ENCODE results near the gene AREG. TPM values are rescaled to one million over a fixed set of nuclear protein-coding genes. Genes with fewer than 3 reads are reported as not detected.

The AREG gene
- total and polyA plus RNA-seq, 2 donors, result 0.42 to 30.3 TPM

GRCh38 chr4:74466242-74466641, 21.3 kb downstream of the AREG start:
- Histone ChIP-seq H3K4me1 (ENCODE audit: control insufficient read depth in 2 of 2, insufficient read depth in 2 of 2, low read length in 2 of 2) (no peaks in the 10 kb centered on the region), H3K4me3 (ENCODE audit: low read length in 2 of 2) (no peak overlapping the region), H3K36me3 (ENCODE audit: control insufficient read depth in 2 of 2, insufficient read depth in 2 of 2, low read length in 1 of 2) (no peaks in the 10 kb centered on the region), H3K27ac (ENCODE audit: low read depth in 1 of 2, low read length in 1 of 2) (no peak overlapping the region), H3K27me3 (ENCODE audit: control insufficient read depth in 2 of 2, insufficient read depth in 1 of 2, low read length in 1 of 2) (no peaks in the 10 kb centered on the region), H3K9me3 (ENCODE audit: control insufficient read depth in 2 of 2, insufficient read depth in 1 of 2, low read length in 1 of 2) (no peaks in the 10 kb centered on the region)
- 97% methylated on average over 1 of the region's 1 CpG for WGBS
- DNase-seq (ENCODE audit: low read depth in 6 of 9, low spot score in 9 of 9), result no peak

GRCh38 chr4:74471264-74471663, 26.3 kb downstream of the AREG start:
- H3K36me3 ChIP-seq (ENCODE audit: control insufficient read depth in 2 of 2, insufficient read depth in 2 of 2, low read length in 1 of 2), result no peaks in the 10 kb centered on the region
- H3K4me3 ChIP-seq (ENCODE audit: low read length in 2 of 2), result no peak overlapping the region
- 96% methylated on average over 1 of the region's 1 CpG for WGBS
- no peak overlapping the region for H3K27ac ChIP-seq (ENCODE audit: low read depth in 1 of 2, low read length in 1 of 2)
- no peaks in the 10 kb centered on the region for H3K9me3 ChIP-seq (ENCODE audit: control insufficient read depth in 2 of 2, insufficient read depth in 1 of 2, low read length in 1 of 2)
- no peak for DNase-seq (ENCODE audit: low read depth in 6 of 9, low spot score in 9 of 9)
- H3K27me3 ChIP-seq (ENCODE audit: control insufficient read depth in 2 of 2, insufficient read depth in 1 of 2, low read length in 1 of 2), result no peaks in the 10 kb centered on the region
- H3K4me1 ChIP-seq (ENCODE audit: control insufficient read depth in 2 of 2, insufficient read depth in 2 of 2, low read length in 2 of 2), result no peaks in the 10 kb centered on the region

DNA sequence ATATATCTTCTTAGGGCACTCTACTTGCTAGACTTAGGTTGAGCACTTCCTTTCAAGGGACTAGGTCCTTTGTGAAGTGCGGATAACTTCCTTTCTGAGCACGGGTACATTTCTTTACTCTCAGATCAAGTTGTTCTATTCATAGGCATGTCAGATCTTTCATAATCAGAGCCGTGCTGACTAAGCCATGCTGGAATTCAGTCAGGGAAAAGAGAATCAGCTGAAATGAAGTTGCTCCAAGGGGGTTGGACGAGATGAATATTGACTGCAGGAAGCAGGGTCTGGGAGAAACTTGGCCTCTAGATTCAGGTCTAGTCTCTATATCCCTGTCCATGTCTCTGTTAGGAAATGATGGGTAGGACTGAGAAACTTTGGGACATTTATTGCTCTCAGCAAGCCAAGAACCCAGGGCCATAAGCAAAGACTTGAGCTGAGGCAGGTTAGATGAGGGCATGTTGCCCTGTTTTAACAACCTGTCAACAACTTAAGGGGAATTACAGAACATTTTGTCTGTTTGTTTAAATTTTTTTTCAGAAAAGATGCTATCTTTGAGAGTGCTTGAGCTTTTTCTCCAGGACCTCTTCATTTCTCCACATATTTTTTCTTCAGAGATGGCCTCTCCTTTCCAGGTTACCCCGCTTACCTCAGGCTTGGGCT, 28.3 kb downstream of the AREG start:
- DNase-seq (ENCODE audit: low read depth in 6 of 9, low spot score in 9 of 9), result no peak
- H3K4me1 ChIP-seq (ENCODE audit: control insufficient read depth in 2 of 2, insufficient read depth in 2 of 2, low read length in 2 of 2), result no peaks in the 10 kb centered on the region
- H3K4me3 ChIP-seq (ENCODE audit: low read length in 2 of 2), result no peak overlapping the region
- no peaks in the 10 kb centered on the region for H3K27me3 ChIP-seq (ENCODE audit: control insufficient read depth in 2 of 2, insufficient read depth in 1 of 2, low read length in 1 of 2)
- no peaks in the 10 kb centered on the region for H3K36me3 ChIP-seq (ENCODE audit: control insufficient read depth in 2 of 2, insufficient read depth in 2 of 2, low read length in 1 of 2)
- 88% methylated on average over 5 of the region's 5 CpGs for WGBS
- H3K27ac ChIP-seq (ENCODE audit: low read depth in 1 of 2, low read length in 1 of 2), result no peak overlapping the region
- H3K9me3 ChIP-seq (ENCODE audit: control insufficient read depth in 2 of 2, insufficient read depth in 1 of 2, low read length in 1 of 2), result no peaks in the 10 kb centered on the region

DNA sequence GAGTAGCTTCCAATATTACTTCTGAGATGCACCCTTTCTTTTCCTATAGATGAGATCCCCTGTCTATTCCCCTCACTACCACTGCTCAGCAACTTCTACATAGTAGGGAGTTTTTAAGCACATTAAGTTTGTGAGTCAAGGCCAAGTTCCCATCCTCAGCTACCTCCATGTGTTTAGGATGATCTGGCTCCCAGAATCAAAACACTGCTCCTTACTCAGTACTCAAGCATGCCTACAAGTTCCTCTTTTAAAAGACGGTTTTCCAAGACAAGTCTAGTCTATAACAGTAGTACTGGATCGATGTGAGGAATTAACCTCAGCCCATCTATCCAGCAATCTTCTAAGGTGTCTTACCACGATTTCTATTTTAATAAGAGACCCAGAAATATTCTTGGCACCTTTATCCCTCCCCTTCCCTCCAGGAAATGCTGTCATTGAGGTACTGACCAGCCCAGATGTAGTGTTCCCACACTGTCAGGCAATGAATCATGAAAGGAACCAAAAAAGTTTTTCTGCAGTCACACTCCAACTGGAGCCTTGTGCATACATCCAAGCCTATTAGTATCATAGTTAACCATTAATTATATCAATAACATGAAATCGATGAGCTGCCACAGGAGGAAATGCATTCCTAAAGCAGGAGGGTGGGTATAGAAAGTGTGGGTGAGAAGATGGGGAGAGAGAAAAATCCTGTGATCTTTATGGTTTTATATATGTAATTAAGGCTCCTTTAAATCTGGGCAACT, 29.6 kb downstream of the AREG start:
- 81% methylated on average over 4 of the region's 4 CpGs for WGBS
- no peak for DNase-seq (ENCODE audit: low read depth in 6 of 9, low spot score in 9 of 9)
- no peaks in the 10 kb centered on the region for H3K9me3 ChIP-seq (ENCODE audit: control insufficient read depth in 2 of 2, insufficient read depth in 1 of 2, low read length in 1 of 2)
- no peak overlapping the region for H3K4me3 ChIP-seq (ENCODE audit: low read length in 2 of 2)
- H3K27ac ChIP-seq (ENCODE audit: low read depth in 1 of 2, low read length in 1 of 2), result no peak overlapping the region
- no peaks in the 10 kb centered on the region for H3K27me3 ChIP-seq (ENCODE audit: control insufficient read depth in 2 of 2, insufficient read depth in 1 of 2, low read length in 1 of 2)
- no peaks in the 10 kb centered on the region for H3K4me1 ChIP-seq (ENCODE audit: control insufficient read depth in 2 of 2, insufficient read depth in 2 of 2, low read length in 2 of 2)
- no peaks in the 10 kb centered on the region for H3K36me3 ChIP-seq (ENCODE audit: control insufficient read depth in 2 of 2, insufficient read depth in 2 of 2, low read length in 1 of 2)

GRCh38 chr4:74475091-74475800, 30.3 kb downstream of the AREG start:
- H3K4me3 ChIP-seq (ENCODE audit: low read length in 2 of 2), result no peak overlapping the region
- no peaks in the 10 kb centered on the region for H3K36me3 ChIP-seq (ENCODE audit: control insufficient read depth in 2 of 2, insufficient read depth in 2 of 2, low read length in 1 of 2)
- DNase-seq (ENCODE audit: low read depth in 6 of 9, low spot score in 9 of 9), result no peak
- no peak overlapping the region for H3K27ac ChIP-seq (ENCODE audit: low read depth in 1 of 2, low read length in 1 of 2)
- H3K4me1 ChIP-seq (ENCODE audit: control insufficient read depth in 2 of 2, insufficient read depth in 2 of 2, low read length in 2 of 2), result no peaks in the 10 kb centered on the region
- no peaks in the 10 kb centered on the region for H3K9me3 ChIP-seq (ENCODE audit: control insufficient read depth in 2 of 2, insufficient read depth in 1 of 2, low read length in 1 of 2)
- WGBS, result 97% methylated on average over 2 of the region's 2 CpGs
- H3K27me3 ChIP-seq (ENCODE audit: control insufficient read depth in 2 of 2, insufficient read depth in 1 of 2, low read length in 1 of 2), result no peaks in the 10 kb centered on the region

DNA sequence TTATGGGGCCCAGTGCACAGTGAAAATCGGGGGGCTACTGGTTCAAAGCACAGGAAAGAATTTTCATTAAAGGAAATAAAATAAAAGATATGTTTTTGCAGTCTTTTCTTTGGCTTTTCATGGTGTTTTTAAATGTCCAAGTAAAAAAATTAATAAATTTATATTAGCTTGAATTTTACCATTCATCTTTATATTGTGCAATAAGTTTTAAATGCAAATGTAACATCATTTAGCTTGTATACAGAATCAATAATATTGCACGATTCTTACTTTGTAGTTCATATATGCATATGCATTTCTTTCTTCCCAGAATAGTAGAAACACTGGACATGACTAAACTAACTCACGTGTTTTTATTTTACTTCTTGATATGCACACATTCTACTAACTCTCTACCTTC, 31.0 kb downstream of the AREG start:
- WGBS, result 94% methylated on average over 3 of the region's 3 CpGs
- DNase-seq (ENCODE audit: low read depth in 6 of 9, low spot score in 9 of 9), result no peak
- H3K27ac ChIP-seq (ENCODE audit: low read depth in 1 of 2, low read length in 1 of 2), result no peak overlapping the region
- no peak overlapping the region for H3K4me3 ChIP-seq (ENCODE audit: low read length in 2 of 2)
- H3K9me3 ChIP-seq (ENCODE audit: control insufficient read depth in 2 of 2, insufficient read depth in 1 of 2, low read length in 1 of 2), result no peaks in the 10 kb centered on the region
- H3K4me1 ChIP-seq (ENCODE audit: control insufficient read depth in 2 of 2, insufficient read depth in 2 of 2, low read length in 2 of 2), result no peaks in the 10 kb centered on the region
- no peaks in the 10 kb centered on the region for H3K27me3 ChIP-seq (ENCODE audit: control insufficient read depth in 2 of 2, insufficient read depth in 1 of 2, low read length in 1 of 2)
- H3K36me3 ChIP-seq (ENCODE audit: control insufficient read depth in 2 of 2, insufficient read depth in 2 of 2, low read length in 1 of 2), result no peaks in the 10 kb centered on the region

DNA sequence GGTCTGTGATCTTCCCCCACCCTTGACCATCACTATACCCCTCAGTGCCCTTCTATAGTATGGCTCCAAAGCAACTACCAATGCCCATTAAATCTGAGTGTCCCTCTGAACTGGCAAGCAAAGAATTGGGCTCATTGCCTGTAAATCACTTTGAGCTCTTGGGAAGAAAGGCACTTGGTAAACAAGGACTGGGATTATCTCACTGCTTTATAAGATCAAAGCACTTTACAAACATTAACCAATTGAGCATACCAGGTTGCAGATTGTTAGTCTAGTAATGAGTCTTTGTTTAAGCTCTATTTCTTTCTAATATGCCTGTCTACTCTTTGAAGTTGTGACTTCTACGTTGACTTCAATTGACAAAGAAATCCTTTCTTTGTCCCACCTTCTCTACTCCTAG, 34.1 kb downstream of the AREG start:
- Histone ChIP-seq H3K4me1 (ENCODE audit: control insufficient read depth in 2 of 2, insufficient read depth in 2 of 2, low read length in 2 of 2) (no peaks in the 10 kb centered on the region), H3K4me3 (ENCODE audit: low read length in 2 of 2) (no peak overlapping the region), H3K27me3 (ENCODE audit: control insufficient read depth in 2 of 2, insufficient read depth in 1 of 2, low read length in 1 of 2) (no peaks in the 10 kb centered on the region), H3K9me3 (ENCODE audit: control insufficient read depth in 2 of 2, insufficient read depth in 1 of 2, low read length in 1 of 2) (no peaks in the 10 kb centered on the region), H3K27ac (ENCODE audit: low read depth in 1 of 2, low read length in 1 of 2) (no peak overlapping the region), H3K36me3 (ENCODE audit: control insufficient read depth in 2 of 2, insufficient read depth in 2 of 2, low read length in 1 of 2) (no peaks in the 10 kb centered on the region)
- no peak for DNase-seq (ENCODE audit: low read depth in 6 of 9, low spot score in 9 of 9)
- 87% methylated on average over 1 of the region's 1 CpG for WGBS

GRCh38 chr4:74480267-74480666, 35.3 kb downstream of the AREG start:
- Histone ChIP-seq H3K36me3 (ENCODE audit: control insufficient read depth in 2 of 2, insufficient read depth in 2 of 2, low read length in 1 of 2) (no peaks in the 10 kb centered on the region), H3K4me3 (ENCODE audit: low read length in 2 of 2) (no peak overlapping the region), H3K27me3 (ENCODE audit: control insufficient read depth in 2 of 2, insufficient read depth in 1 of 2, low read length in 1 of 2) (no peaks in the 10 kb centered on the region), H3K4me1 (ENCODE audit: control insufficient read depth in 2 of 2, insufficient read depth in 2 of 2, low read length in 2 of 2) (no peaks in the 10 kb centered on the region), H3K27ac (ENCODE audit: low read depth in 1 of 2, low read length in 1 of 2) (no peak overlapping the region), H3K9me3 (ENCODE audit: control insufficient read depth in 2 of 2, insufficient read depth in 1 of 2, low read length in 1 of 2) (no peaks in the 10 kb centered on the region)
- no peak for DNase-seq (ENCODE audit: low read depth in 6 of 9, low spot score in 9 of 9)
- 96% methylated on average over 2 of the region's 2 CpGs for WGBS

DNA sequence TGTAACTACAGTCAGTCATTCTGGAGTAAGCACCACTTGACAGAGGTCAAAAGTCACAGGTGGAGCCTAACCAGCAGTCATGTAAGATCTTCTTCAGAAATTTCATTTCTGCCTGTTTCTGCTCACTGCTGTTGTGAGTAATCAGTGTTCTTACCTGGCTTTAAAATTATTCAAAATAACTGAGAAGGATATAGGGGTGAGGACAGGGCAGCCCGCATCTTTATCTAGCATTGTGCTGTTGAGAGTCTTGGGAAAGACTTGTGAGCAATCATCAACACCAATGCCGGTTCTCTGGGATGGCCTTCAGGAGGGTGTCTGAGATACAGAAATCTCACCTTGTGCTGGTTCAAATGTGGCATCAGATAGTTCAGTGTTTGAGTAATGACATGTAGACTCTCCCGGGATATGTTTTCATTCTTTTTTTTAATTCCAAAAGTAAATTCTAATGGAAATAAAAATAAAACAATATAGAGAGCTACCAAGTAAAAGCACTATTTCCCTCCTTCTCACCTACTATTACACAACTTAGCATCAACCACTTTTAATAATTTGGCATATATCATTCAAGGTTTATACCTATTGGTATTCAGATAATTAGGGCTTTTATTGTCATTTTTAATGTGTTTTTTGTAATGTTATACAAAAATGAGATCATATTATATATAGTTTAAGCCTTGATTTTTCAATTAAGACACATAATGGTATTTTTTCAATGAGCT, 37.1 kb downstream of the AREG start:
- WGBS, result 98% methylated on average over 3 of the region's 3 CpGs
- Histone ChIP-seq H3K9me3 (ENCODE audit: control insufficient read depth in 2 of 2, insufficient read depth in 1 of 2, low read length in 1 of 2) (no peaks in the 10 kb centered on the region), H3K27ac (ENCODE audit: low read depth in 1 of 2, low read length in 1 of 2) (no peak overlapping the region), H3K36me3 (ENCODE audit: control insufficient read depth in 2 of 2, insufficient read depth in 2 of 2, low read length in 1 of 2) (no peaks in the 10 kb centered on the region), H3K27me3 (ENCODE audit: control insufficient read depth in 2 of 2, insufficient read depth in 1 of 2, low read length in 1 of 2) (no peaks in the 10 kb centered on the region), H3K4me1 (ENCODE audit: control insufficient read depth in 2 of 2, insufficient read depth in 2 of 2, low read length in 2 of 2) (no peaks in the 10 kb centered on the region), H3K4me3 (ENCODE audit: low read length in 2 of 2) (no peak overlapping the region)
- no peak for DNase-seq (ENCODE audit: low read depth in 6 of 9, low spot score in 9 of 9)
